Body of pancreas (tissue), 4 donors: Measurements from ENCODE around the gene BGN. TPM values are rescaled to one million over a fixed set of nuclear protein-coding genes. Genes with fewer than 3 reads are reported as not detected.

Experiments used
- ATAC-seq: fragments of 150-250 bp; one replicate; pipeline ENCODE4 v1.9.1; 2016
- DNase-seq, 4 donors: peaks; one replicate each; pipeline ENCODE4 v3.0.0-alpha.2; 2019
- H3K27ac ChIP-seq, 4 donors: fragments of 200-600 bp; sonication (generic); 1 replicate in 3 of 4; 2 replicates in 1 of 4; pipeline versions ENCODE4 v1.5.1 to v1.6.1; 2016 to 2019; ENCODE audit warnings: mild to moderate bottlenecking in 1 of 4, mixed read lengths in 1 of 4, moderate library complexity in 1 of 4
- H3K27me3 ChIP-seq, 2 donors: fragments of 200-600 bp; sonication (generic); one replicate each; pipeline ENCODE4 v1.6.0; 2016; ENCODE audit warnings: mild to moderate bottlenecking in 1 of 2
- H3K36me3 ChIP-seq, 2 donors: fragments of 200-600 bp; sonication (generic); replicated peaks in 1 of 2; 2 replicates each; pipeline ENCODE4 v1.5.1; 2016; ENCODE audit warnings: low read depth in 2 of 2; ENCODE audit not compliant: insufficient read depth in 1 of 2
- H3K4me1 ChIP-seq: fragments of 200-600 bp; sonication (generic); one replicate; pipeline ENCODE4 v1.6.0; 2016
- H3K4me3 ChIP-seq, 2 donors: fragments of 200-600 bp; sonication (generic); 1 replicate in 1 of 2; 2 replicates in 1 of 2; pipeline ENCODE4 v1.5.1; 2016 to 2019
- H3K9me3 ChIP-seq, 3 donors: fragments of 200-600 bp; sonication (generic); 1 replicate in 2 of 3; 2 replicates in 1 of 3; pipeline ENCODE4 v1.5.1; 2016
- POLR2A ChIP-seq, 3 donors: fragments of 450-650 bp; IDR thresholded peaks; one replicate each; pipeline ENCODE4 v1.6.1; 2016; ENCODE audit warnings: antibody characterized with exemption in 3 of 3, mild to moderate bottlenecking in 2 of 3
- WGBS, 2 donors: methylation state at CpG; one replicate each; pipeline ENCODE4 v1.1.5; 2017; 5-methylcytosine and 5-hydroxymethylcytosine counted together
- intact Hi-C: fragments of 100-400 bp; cut with DNase I; formaldehyde crosslinking; loops from one replicate; pipeline ENCODE4 v1.15.1; 2023
- total RNA-seq, 2 donors: library from RNA; depleted of rRNA; stranded (reverse); fragments of >200 nt; gene quantifications; one replicate each; pipeline ENCODE4 v1.1.0, GENCODE V29; 2016
- TF ChIP-seq, protein P1 (sequence below), 7 experiments: fragments of 450-650 bp in 4 of 7; fragments of 200-600 bp in 3 of 7; sonication (generic) in 3 of 7; IDR thresholded peaks; one replicate each; pipeline ENCODE4 v1.5.1; 2016 to 2019; ENCODE audit warnings: antibody characterized with exemption in 7 of 7

The BGN gene
- total RNA-seq, 2 donors from 2014 or later, result 30.7 to 34.0 TPM

DNA sequence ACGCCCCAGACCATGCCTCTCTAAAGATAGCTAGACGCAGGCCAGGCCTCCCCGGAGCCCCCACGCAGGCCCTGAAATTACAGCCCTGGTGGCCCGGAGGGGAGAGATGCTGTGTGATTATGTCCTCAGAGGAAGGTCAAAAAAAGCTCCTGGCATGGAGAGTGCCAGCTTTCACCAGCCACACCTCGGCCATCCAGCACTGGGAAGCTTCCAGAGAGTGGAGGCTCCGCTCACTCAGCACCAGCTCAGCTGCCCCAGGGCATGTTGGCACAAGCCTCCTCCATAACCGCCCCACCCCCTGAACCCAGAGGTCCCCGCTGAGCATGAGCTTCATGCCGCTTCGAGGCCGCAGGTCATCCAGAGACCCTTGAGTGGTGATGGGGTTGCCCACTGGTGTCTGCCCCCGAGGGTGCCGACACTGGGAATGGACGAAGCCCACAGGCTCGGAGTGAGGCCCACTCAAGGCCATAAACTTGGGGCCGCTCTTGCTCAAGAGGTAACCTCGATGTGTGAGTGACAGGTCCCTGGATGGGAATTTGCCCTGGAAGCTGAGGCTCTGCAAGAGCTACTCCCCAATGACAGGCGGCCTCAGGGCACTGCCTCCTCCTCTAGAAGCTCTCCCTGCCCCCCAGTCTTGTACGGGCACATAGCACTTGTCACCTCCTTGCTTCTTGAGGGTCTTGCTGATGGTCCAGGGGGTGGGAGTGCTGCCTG lies 4.4 kb upstream of the BGN start:
- no peak for ATAC-seq

GRCh38 chrX:153491351-153491914 lies 3.3 kb upstream of the BGN start:
- Histone ChIP-seq H3K9me3 (no peaks in the 10 kb centered on the region), H3K27me3 (no peaks in the 10 kb centered on the region), H3K4me1 (peaks cover 7% of the 10 kb centered on the region), H3K27ac (no peak overlapping the region), H3K36me3 (no peaks in the 10 kb centered on the region), H3K4me3 (no peak overlapping the region)
- DNase-seq, result no peak
- no peak for ATAC-seq
- intact Hi-C loops, result no loop called here
- no peak for TF ChIP-seq POLR2A (IDR thresholded peaks at IDR 0.05)
- WGBS, 2 donors, result 40% methylated on average over 1 of the region's 10 CpGs; no CpG with 5 or more reads in 1 of the 2 donors

More for the DNA sequence above, 4.4 kb upstream of the BGN start:
- no peak overlapping the region for H3K4me3 ChIP-seq
- intact Hi-C loops, result no loop called here
- H3K36me3 ChIP-seq, result no peaks in the 10 kb centered on the region
- H3K4me1 ChIP-seq, result peaks cover 7% of the 10 kb centered on the region
- no peak for DNase-seq
- H3K27ac ChIP-seq, result no peak overlapping the region
- H3K9me3 ChIP-seq, result no peaks in the 10 kb centered on the region
- WGBS, 2 donors, result 74 to 100% methylated on average over 2 to 13 of the region's 20 CpGs
- TF ChIP-seq, protein P1, sequence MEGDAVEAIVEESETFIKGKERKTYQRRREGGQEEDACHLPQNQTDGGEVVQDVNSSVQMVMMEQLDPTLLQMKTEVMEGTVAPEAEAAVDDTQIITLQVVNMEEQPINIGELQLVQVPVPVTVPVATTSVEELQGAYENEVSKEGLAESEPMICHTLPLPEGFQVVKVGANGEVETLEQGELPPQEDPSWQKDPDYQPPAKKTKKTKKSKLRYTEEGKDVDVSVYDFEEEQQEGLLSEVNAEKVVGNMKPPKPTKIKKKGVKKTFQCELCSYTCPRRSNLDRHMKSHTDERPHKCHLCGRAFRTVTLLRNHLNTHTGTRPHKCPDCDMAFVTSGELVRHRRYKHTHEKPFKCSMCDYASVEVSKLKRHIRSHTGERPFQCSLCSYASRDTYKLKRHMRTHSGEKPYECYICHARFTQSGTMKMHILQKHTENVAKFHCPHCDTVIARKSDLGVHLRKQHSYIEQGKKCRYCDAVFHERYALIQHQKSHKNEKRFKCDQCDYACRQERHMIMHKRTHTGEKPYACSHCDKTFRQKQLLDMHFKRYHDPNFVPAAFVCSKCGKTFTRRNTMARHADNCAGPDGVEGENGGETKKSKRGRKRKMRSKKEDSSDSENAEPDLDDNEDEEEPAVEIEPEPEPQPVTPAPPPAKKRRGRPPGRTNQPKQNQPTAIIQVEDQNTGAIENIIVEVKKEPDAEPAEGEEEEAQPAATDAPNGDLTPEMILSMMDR (IDR thresholded peaks at IDR 0.05), result no peak
- no peak for TF ChIP-seq POLR2A (IDR thresholded peaks at IDR 0.05)
- H3K27me3 ChIP-seq, result no peaks in the 10 kb centered on the region

DNA sequence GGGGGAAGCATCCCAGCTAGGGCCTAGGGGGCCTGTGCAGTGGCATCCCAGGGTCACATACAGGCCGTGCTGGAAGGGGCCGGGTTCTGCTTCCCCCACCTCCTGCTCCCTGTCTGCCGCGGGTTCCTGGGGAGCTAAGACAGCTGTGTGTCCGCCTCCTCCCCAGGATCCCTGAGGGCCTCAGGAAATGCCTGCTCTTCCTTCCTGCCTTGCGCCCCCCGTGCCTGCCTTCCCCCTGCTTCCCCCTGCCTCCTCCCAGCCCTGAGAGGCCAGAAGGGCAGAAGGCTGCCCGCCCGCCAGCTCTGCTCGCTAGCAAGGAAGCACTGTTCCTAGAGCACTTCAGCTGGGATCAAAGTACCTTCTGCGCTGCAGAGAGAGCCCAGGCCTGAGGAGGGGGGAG lies 2.9 kb upstream of the BGN start:
- Histone ChIP-seq H3K9me3 (no peaks in the 10 kb centered on the region), H3K4me3 (no peak overlapping the region), H3K4me1 (peaks cover 7% of the 10 kb centered on the region), H3K27me3 (no peaks in the 10 kb centered on the region), H3K36me3 (no peaks in the 10 kb centered on the region), H3K27ac (no peak overlapping the region)
- ATAC-seq (no peak), DNase-seq (no peak)
- intact Hi-C loops, result no loop called here
- no peak for TF ChIP-seq POLR2A (IDR thresholded peaks at IDR 0.05)
- TF ChIP-seq, protein P1 (IDR thresholded peaks at IDR 0.05), result no peak
- WGBS, 2 donors, result no CpG with 5 or more reads among the region's 11 CpGs

GRCh38 chrX:153492543-153492942 lies 2.2 kb upstream of the BGN start:
- no peak overlapping the region for H3K4me3 ChIP-seq
- ATAC-seq (no peak), DNase-seq (no peak)
- no peaks in the 10 kb centered on the region for H3K36me3 ChIP-seq
- TF ChIP-seq, protein P1 (IDR thresholded peaks at IDR 0.05), result no peak
- TF ChIP-seq POLR2A (IDR thresholded peaks at IDR 0.05), result no peak
- peaks cover 7% of the 10 kb centered on the region for H3K4me1 ChIP-seq
- 64 to 82% methylated on average over 9 to 10 of the region's 12 CpGs for WGBS, 2 donors
- no peaks in the 10 kb centered on the region for H3K9me3 ChIP-seq
- H3K27me3 ChIP-seq, result no peaks in the 10 kb centered on the region
- intact Hi-C loops, result no loop called here
- no peak overlapping the region for H3K27ac ChIP-seq

DNA sequence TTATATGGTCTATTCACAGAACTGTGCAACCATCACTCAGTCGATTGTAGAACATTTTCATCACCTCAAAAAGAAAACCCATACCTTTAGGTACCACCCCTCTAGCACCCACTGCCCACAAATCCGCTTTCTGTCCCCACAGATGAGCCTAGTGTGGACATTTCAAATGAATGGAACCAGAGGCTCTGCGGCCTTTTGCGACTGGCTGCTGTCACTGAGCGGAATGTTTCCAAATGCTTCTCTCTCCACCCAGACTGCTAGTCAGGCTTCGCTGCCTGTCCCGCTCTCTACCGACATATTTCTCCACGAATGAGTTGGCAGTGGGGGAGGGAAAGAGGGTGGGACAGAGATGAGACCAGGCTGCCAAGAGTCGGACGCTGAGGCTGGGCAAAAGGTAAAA lies 1.7 kb upstream of the BGN start:
- intact Hi-C loops, result no loop called here
- H3K4me1 ChIP-seq, result peaks cover 7% of the 10 kb centered on the region
- no peak for TF ChIP-seq POLR2A (IDR thresholded peaks at IDR 0.05)
- TF ChIP-seq, protein P1 (IDR thresholded peaks at IDR 0.05), result no peak
- no peak overlapping the region for H3K4me3 ChIP-seq
- 84 to 88% methylated on average over 10 to 11 of the region's 11 CpGs for WGBS, 2 donors
- no peak overlapping the region for H3K27ac ChIP-seq
- no peaks in the 10 kb centered on the region for H3K27me3 ChIP-seq
- H3K36me3 ChIP-seq, result no peaks in the 10 kb centered on the region
- DNase-seq (no peak), ATAC-seq (no peak)
- no peaks in the 10 kb centered on the region for H3K9me3 ChIP-seq
